HG03457 (cell line): ENCODE results near the gene SEMA3F.

Experiments
- ATAC-seq: cut with Tn5 transposase; IDR thresholded peaks from one replicate; pipeline ENCODE4 v1.9.1; 2021; ENCODE audit warnings: moderate number of reproducible peaks; ENCODE audit not compliant: unreplicated experiment

SEMA3F gene

DNA sequence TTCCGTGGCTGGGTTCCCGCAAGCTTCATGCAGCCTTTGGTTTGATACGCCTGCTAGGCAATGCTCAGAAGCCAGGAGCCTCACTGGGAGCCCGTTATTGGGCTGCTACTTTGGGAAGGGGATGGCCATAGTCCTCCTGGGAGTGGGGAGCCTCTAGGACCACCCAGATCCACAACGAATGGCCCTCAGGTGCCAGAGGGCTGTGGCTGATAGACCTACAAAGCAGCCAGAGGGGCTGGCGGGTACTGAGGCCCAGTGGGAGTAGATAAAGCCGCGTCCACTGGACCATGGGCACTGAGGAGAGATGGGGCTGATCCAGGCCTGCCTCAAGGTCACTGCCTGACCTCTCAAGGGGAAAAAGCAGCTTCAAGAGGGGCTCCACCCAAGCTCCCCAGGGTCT lies 37.0 kb downstream of the SEMA3F start:
- no peak for ATAC-seq

DNA sequence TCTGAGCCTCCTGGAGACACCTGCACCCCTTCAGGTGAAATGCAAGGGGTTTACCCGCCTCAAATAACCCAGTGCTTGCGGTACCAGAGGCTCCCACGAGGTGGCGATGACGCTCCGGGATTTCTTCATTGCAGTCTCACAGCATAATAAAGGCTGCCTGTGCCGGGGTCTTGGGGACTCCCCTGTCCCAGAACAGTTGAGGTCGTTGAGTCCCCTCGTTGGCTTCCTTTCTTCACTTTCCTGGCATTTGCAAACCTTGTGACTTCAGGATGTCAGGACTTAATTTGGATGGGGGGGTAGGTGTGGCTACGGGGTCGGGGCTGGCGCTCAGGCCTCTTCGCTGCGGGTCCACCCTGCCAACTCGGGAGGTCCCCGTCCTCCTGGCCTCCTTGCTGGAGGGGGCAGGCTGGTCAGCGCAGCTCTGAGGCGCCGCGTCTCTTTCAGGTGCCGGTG lies 37.6 kb downstream of the SEMA3F start:
- no peak for ATAC-seq

- ATAC-seq, result no peak
Measured at GRCh38 chr3:50193286-50193685, 38.2 kb downstream of the SEMA3F start.

GRCh38 chr3:50193746-50194127 lies 38.6 kb downstream of the SEMA3F start:
- no peak for ATAC-seq

GRCh38 chr3:50194128-50194902 lies 39.2 kb downstream of the SEMA3F start:
- ATAC-seq, result no peak

DNA sequence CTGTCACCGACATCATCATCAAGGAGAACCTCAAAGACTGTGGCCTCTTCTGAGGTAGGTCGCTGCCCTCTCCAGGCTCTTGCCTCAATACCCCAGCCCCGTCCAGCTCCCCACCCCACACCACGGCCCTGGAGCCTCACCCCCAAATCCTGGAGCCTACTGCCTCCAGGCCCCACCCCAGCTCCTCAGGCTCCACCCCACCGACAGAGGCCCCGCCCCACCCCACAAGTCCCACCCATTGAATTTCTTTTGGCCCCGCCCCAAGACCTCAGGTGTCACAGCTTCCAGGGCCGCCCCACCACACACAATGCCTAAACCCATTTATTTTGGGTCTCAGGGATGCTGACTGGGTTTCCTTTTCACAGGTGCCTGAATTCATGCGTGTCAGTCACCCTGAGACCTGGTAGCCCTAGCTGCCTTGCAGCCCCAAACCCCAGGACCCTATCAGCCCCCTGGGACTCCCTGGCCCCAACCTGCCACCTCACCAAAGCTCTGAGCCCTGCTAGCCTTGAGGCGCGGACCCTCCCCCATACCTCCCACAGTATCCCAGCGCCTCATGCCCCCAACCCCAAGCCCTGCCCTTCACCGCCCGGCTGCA lies 39.9 kb downstream of the SEMA3F start:
- no peak for ATAC-seq

DNA sequence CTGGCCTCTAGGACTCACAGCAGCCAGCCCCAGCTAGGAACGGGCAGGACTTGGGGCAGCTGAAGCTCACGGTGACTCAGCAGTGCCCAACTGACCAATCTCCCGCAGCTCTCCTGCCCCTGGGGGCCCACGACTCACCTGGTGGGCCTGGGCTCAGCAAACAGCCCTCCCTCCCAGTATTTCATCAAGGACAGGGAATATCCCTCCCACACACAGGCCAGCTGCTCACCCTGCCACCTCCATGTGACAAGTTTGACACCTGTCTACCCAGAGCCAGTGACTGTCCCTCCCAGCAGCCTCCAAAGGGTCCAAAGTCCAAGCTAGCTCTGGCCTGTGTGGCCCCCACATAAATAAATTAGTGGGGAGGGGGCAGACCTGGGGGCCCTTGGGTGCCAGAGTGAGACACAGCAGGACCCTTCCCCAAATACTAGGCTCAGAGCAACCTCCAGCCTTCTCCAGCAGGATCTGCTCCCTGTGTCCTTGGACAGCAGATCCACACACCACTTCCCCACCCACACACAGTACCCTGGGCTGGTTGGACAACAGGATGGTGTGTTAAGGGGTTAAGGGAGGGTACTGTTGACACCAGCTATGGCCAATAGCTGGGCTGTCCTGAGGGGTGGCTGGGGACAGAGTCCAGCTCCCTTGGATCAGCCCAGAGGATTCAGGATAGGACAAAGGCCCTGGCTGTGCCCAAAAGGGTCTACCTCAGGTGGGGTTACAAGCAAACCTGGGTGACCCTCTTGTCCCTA lies 40.6 kb downstream of the SEMA3F start:
- no peak for ATAC-seq

- ATAC-seq, result no peak
Measured at GRCh38 chr3:50196253-50196801, 41.2 kb downstream of the SEMA3F start.

DNA sequence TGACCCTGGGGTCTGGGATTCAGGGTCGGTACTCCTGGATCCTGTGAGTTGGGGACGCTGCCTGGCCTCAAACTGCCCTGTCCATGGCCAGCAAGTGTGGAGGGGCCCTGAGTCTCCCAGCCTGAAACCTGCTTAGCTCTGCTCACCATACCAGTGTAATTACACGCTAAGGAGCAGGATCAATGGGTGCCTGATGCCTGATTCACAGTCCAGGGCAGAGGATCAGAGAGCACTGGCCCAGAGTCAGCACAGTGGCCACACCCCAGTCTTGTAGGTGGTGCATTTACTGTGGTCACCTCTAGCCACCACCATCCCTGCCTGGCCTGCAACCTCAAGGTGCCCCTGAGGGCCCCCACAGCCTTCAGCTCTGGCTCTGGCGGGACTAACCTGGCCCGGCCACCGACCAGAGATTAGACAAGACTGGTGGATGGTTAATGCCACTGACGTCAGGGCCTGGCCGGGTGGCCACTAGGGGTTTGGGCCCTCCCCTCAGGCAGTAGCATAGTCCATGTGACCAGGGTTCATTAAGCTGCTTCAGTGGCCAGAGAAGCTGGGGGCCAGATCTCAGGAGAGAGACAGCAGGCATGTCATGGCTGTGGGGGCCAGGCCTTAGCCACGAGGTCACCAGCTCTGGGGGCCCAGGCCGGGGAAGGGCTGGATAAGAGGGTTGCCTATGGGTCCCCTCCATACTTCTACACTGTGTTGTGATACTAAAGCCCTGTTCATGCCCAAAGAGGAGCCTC lies 46.6 kb downstream of the SEMA3F start:
- no peak for ATAC-seq

GRCh38 chr3:50202353-50203112 lies 47.4 kb downstream of the SEMA3F start:
- no peak for ATAC-seq

DNA sequence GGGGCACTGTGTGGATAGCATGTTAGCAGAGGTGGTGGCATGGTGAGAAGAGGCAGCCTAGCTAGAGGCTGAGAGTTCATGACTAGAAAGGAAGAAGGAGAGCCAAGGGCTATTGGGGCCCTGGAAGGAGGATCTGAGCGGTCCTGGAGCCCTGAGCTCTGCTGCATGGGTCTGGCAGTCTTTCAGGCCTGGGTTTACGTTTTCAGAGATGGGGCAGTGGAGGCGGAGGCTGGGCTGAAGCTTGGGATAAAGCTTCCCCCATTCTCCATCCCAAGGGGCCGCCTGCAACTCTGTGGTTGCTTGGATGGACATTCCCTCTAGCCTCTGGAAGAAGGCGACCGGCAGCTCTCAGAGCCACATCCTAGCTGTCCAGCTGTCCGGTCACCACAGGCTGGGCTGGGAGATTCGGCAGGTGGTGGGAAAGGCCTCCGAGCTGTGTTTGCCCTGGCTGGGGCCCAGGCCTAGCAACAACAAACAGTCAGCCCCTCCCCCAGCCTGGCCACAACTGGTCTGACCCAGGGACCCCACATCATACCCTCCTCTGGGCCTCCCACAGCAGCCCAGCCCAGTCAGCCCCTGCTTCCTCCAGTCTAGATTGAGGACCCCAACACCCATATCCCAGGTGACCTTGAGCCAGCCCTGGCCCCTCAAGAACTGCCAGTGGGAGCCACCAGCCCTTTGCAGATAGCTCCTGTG lies 48.1 kb downstream of the SEMA3F start:
- no peak for ATAC-seq

DNA sequence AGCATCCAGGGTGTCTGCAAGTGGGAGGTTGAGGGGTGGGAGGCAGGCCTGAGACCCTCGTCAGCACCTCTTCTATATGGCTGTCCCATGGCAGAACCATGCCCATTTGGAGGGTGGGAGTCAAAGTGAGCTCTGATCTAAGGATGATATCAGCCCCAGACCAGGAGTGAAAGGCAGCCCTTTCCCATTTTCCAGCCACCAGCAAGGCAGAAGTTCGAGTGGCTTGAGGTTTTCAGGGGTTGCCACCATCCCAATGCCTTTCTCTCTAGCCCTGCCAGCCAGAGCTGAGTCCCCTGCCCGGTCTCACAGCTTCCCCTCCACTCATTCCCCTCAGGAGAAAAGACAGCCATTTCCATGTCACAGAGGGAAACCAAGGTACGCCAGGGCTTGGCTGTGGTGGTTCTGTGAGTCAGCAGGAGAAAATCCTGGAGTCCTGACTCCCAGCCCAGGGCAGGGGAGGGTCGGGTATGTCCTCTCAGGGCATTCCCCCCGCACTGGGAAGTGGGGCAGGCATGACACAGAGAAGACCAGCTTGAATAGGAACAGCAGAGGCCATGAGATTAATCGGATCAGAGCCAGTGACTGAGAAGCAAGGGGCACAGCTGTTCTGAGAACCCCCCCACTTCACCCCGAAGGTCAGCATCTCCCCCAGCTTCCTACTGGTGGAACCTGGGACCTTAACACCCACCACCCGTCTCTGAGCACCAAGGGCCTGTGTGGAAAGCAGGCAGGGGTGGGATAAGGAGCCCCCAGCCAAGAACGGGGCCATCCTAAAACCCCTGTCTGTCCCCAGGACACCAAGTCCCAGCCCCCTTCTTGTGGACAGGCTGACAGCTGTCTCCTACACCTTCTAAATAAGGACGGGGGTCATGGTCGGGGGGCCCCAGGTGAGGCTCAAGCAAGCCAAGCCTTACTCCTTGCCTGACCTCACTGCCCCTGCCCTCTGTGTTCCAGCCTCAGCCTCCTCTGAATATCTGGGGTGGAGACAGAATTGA lies 49.0 kb downstream of the SEMA3F start:
- ATAC-seq, result no peak

DNA sequence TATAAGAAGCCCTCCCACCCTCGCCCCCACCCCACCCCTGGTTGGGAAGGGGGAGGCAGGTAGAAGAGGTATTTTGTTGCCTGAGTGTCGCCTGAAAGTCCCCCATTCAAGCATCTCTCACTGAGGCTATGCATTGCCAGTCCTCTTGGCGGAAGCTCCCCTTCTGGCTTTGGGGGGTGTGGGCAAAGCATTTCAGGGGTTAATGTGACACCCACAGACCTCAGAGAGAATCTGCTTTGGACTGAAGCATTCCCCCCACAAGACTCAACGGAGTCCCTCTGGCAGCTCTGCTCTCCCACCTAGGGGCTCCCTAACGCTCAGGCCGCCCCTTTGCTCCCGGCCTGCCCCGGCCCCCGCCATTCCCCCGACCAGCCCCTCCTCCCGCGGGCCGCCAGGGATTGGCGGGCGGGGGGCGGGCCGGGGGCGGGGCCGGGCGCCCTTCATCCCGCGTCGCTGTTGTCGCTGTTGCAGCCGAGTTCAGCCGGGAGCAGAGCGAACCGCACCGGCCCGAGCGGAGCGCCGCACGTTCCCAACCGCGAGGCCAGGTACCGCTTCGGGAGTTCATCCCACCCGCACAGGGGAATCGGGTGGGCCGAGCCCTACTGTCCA lies 49.8 kb downstream of the SEMA3F start, which contains the start of gene SLC38A3:
SLC38A3 (plus strand) TSS at position 468 of the 609 bp plus-strand sequence. CDS start 8,929 bp downstream, outside the sequence.
- no peak for ATAC-seq

DNA sequence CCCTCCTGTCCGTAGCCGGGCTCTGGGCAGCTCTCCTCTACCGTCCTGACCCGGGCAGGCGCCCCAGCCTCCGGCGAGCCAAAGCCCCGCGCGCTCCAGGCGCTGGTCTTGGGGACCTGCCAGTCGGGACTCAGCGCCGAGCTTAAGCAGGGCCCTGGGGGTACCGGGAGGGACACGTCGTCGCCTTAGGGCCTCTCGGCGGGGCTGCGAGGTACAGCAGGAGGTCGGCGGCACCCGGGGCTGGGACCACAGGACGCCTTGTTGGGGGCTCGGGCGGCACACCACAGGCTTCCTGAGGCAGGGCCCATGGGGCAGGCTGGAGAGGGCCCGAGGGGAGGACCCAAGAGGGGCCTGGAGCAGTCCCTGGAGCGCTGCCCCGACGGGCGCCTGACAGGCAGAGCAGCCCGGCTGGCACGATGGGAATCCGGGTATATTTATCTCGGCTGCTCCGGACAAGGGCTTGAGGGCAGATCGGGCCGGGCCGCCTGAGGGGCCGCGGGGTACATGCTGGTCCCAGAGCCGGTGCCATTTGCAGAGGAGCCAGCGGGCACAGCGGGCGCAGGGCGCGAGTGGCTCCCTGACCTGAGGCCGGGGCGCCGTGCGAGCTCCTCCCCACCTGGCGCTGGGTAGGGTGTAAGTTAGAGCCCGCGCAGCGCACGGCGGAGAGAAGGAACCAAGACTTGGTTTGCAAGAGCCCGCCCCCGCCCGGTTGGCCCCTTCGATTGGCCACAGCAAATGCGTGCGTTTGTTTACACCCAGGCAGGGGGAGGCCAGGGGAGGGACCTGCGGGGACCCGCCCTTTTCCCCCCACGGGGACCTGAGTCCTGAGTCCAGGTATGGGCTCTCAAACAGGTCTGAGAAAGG lies 50.5 kb downstream of the SEMA3F start:
- no peak for ATAC-seq

GRCh38 chr3:50207359-50208042 lies 52.4 kb downstream of the SEMA3F start:
- ATAC-seq, result no peak

- no peak for ATAC-seq
Measured at GRCh38 chr3:50208677-50209344, 53.7 kb downstream of the SEMA3F start.
